Panc1 (cell line): Measurements from ENCODE around the gene ZNF382.

Experiments
- POLR2AphosphoS5 ChIP-seq: IDR thresholded peaks from 2 replicates; pipeline ENCODE4 v1.6.1; 2012; ENCODE audit warnings: mild to moderate bottlenecking, low read depth, low read length, moderate library complexity
- SIN3A ChIP-seq: IDR thresholded peaks from 2 replicates; pipeline ENCODE4 v1.6.1; 2012; ENCODE audit warnings: low read depth, mild to moderate bottlenecking, low read length, moderate library complexity, borderline replicate concordance; ENCODE audit not compliant: insufficient read depth
- TF ChIP-seq, protein P1 (sequence below): fragments of 450-650 bp; IDR thresholded peaks from 2 replicates; pipeline ENCODE4 v1.5.1; 2017; ENCODE audit warnings: mild to moderate bottlenecking

DNA sequence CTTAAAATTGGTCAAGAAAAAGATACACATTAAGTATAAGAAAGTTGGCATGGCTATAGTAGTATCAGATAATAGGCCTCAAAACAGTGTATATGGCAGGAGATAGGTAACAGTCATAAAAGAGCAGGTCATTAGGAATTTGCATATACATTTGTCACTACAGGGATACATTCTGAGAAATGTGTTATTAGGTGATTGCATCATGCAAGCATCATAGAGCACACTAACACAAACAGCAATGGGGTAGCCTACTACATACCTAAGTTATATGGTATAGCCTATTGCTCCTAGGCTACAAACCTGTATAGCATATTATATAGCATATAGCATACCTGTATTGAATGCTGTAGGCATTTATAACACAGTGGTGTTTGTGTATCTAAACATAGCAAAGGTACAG, 25.9 kb upstream of the ZNF382 start:
- TF ChIP-seq, protein P1, sequence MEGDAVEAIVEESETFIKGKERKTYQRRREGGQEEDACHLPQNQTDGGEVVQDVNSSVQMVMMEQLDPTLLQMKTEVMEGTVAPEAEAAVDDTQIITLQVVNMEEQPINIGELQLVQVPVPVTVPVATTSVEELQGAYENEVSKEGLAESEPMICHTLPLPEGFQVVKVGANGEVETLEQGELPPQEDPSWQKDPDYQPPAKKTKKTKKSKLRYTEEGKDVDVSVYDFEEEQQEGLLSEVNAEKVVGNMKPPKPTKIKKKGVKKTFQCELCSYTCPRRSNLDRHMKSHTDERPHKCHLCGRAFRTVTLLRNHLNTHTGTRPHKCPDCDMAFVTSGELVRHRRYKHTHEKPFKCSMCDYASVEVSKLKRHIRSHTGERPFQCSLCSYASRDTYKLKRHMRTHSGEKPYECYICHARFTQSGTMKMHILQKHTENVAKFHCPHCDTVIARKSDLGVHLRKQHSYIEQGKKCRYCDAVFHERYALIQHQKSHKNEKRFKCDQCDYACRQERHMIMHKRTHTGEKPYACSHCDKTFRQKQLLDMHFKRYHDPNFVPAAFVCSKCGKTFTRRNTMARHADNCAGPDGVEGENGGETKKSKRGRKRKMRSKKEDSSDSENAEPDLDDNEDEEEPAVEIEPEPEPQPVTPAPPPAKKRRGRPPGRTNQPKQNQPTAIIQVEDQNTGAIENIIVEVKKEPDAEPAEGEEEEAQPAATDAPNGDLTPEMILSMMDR, result no peak
- no peak for TF ChIP-seq SIN3A
- no peak for TF ChIP-seq POLR2AphosphoS5
